Neural cell (in vitro differentiated cells): ENCODE measurements around the gene ALKBH3. TPM values are rescaled to one million over a fixed set of nuclear protein-coding genes. Genes with fewer than 3 reads are reported as not detected.

Experiments
- H2AFZ ChIP-seq: fragments of 200-600, 300-800 bp; sonication (generic), shearing (Covaris generic); 2 replicates; pipeline ENCODE4 v1.6.0; 2014; ENCODE audit warnings: low read depth, mild to moderate bottlenecking, antibody characterized with exemption, low read length, moderate library complexity
- H3F3A ChIP-seq: fragments of 200-600 bp; shearing (Covaris generic); 2 replicates; pipeline ENCODE4 v1.6.1; 2016; ENCODE audit warnings: mild to moderate bottlenecking, moderate library complexity, mixed read lengths, antibody characterized with exemption, low read length; ENCODE audit not compliant: insufficient read depth, poor library complexity, severe bottlenecking
- H3K27ac ChIP-seq: fragments of 200-600, 300-800 bp; sonication (generic), shearing (Covaris generic); 2 replicates; pipeline ENCODE4 v1.5.1; 2014; ENCODE audit warnings: mild to moderate bottlenecking, low read length, moderate library complexity
- H3K27me3 ChIP-seq: fragments of 300-800, 200-600 bp; sonication (generic), shearing (Covaris generic); 2 replicates; pipeline ENCODE4 v1.6.0; 2014; ENCODE audit warnings: mild to moderate bottlenecking, low read depth, low read length, moderate library complexity; ENCODE audit not compliant: insufficient read depth
- H3K36me3 ChIP-seq: fragments of 300-800, 200-600 bp; sonication (generic), shearing (Covaris generic); 2 replicates; pipeline ENCODE4 v1.5.1; 2014; ENCODE audit warnings: mild to moderate bottlenecking, antibody characterized with exemption, low read length, moderate library complexity; ENCODE audit not compliant: insufficient read depth
- H3K4me2 ChIP-seq: fragments of 300-800, 200-600 bp; sonication (generic), shearing (Covaris generic); 2 replicates; pipeline ENCODE4 v1.6.0; 2014; ENCODE audit warnings: mild to moderate bottlenecking, low read length
- H3K4me3 ChIP-seq: fragments of 300-800, 200-600 bp; sonication (generic), shearing (Covaris generic); 2 replicates; pipeline ENCODE4 v1.5.1; 2014; ENCODE audit warnings: mild to moderate bottlenecking, low read length, moderate library complexity
- H3K79me2 ChIP-seq: fragments of 200-600 bp; shearing (Covaris generic); replicated peaks from 2 replicates; pipeline ENCODE4 v1.6.0; 2014; ENCODE audit warnings: mild to moderate bottlenecking, low read length, moderate library complexity; ENCODE audit not compliant: insufficient read depth
- H3K9ac ChIP-seq: fragments of 300-800, 200-600 bp; sonication (generic), shearing (Covaris generic); 2 replicates; pipeline ENCODE4 v1.6.1; 2016; ENCODE audit warnings: mild to moderate bottlenecking, low read length, mixed read lengths
- H3K9me2 ChIP-seq: fragments of 200-600 bp; shearing (Covaris generic); 2 replicates; pipeline ENCODE4 v1.6.1; 2016; ENCODE audit warnings: mild to moderate bottlenecking, low read length, mixed read lengths; ENCODE audit not compliant: insufficient read depth
- H3K9me3 ChIP-seq: fragments of 200-600, 300-800 bp; sonication (generic), shearing (Covaris generic); 2 replicates; pipeline ENCODE4 v1.6.1; 2016; ENCODE audit warnings: mild to moderate bottlenecking, mixed run types, low read length, moderate library complexity, mixed read lengths
- H4K20me1 ChIP-seq: fragments of 200-600 bp; shearing (Covaris generic); 2 replicates; pipeline ENCODE4 v1.6.1; 2016; ENCODE audit warnings: mild to moderate bottlenecking, mixed run types; ENCODE audit not compliant: insufficient read depth
- EP300 ChIP-seq: fragments of 450-650 bp; conservative IDR thresholded peaks from 2 replicates; pipeline ENCODE4 v1.6.1; 2014; ENCODE audit warnings: antibody characterized with exemption, mild to moderate bottlenecking, moderate library complexity; ENCODE audit not compliant: poor library complexity, severe bottlenecking
- EZH2 ChIP-seq: fragments of 200-600, 300-800 bp; shearing (Covaris generic), sonication (generic); IDR thresholded peaks from 2 replicates; pipeline ENCODE4 v1.6.1; 2014; ENCODE audit warnings: antibody characterized with exemption, low read length, borderline replicate concordance, mild to moderate bottlenecking; ENCODE audit not compliant: insufficient read depth, poor library complexity, severe bottlenecking
- MXI1 ChIP-seq: fragments of 450-650 bp; conservative IDR thresholded peaks from 2 replicates; pipeline ENCODE4 v1.6.1; 2014; ENCODE audit warnings: antibody characterized with exemption, mild to moderate bottlenecking; ENCODE audit not compliant: poor library complexity, severe bottlenecking
- POLR2AphosphoS5 ChIP-seq: IDR thresholded peaks from 2 replicates; pipeline ENCODE4 v1.6.1; 2012
- RAD21 ChIP-seq: fragments of 450-650 bp; conservative IDR thresholded peaks from 2 replicates; pipeline ENCODE4 v1.6.1; 2014; ENCODE audit warnings: antibody characterized with exemption, mild to moderate bottlenecking, moderate library complexity
- SMC3 ChIP-seq: fragments of 450-650 bp; conservative IDR thresholded peaks from 2 replicates; pipeline ENCODE4 v1.6.1; 2014; ENCODE audit warnings: antibody characterized with exemption, mild to moderate bottlenecking, moderate library complexity; ENCODE audit not compliant: poor library complexity
- TAF1 ChIP-seq: IDR thresholded peaks from 2 replicates; pipeline ENCODE4 v1.6.1; 2012; ENCODE audit warnings: low read depth
- polyA plus RNA-seq: library from polyadenylated mRNA; depleted of rRNA; stranded (reverse); fragments of >200 nt; gene quantifications from 2 replicates; pipeline ENCODE4 v1.2.3, GENCODE V29; 2014
- TF ChIP-seq, protein P1 (sequence below): IDR thresholded peaks from 2 replicates; pipeline ENCODE4 v1.6.1; 2012; ENCODE audit warnings: borderline replicate concordance
- TF ChIP-seq, protein P2 (sequence below): fragments of 450-650 bp; IDR thresholded peaks from 2 replicates; pipeline ENCODE4 v1.5.1; 2014; ENCODE audit warnings: antibody characterized with exemption, mild to moderate bottlenecking, moderate library complexity; ENCODE audit not compliant: poor library complexity, severe bottlenecking

ALKBH3 gene
- polyA plus RNA-seq, 1 donor from 2014 or later = 27.0 TPM

DNA sequence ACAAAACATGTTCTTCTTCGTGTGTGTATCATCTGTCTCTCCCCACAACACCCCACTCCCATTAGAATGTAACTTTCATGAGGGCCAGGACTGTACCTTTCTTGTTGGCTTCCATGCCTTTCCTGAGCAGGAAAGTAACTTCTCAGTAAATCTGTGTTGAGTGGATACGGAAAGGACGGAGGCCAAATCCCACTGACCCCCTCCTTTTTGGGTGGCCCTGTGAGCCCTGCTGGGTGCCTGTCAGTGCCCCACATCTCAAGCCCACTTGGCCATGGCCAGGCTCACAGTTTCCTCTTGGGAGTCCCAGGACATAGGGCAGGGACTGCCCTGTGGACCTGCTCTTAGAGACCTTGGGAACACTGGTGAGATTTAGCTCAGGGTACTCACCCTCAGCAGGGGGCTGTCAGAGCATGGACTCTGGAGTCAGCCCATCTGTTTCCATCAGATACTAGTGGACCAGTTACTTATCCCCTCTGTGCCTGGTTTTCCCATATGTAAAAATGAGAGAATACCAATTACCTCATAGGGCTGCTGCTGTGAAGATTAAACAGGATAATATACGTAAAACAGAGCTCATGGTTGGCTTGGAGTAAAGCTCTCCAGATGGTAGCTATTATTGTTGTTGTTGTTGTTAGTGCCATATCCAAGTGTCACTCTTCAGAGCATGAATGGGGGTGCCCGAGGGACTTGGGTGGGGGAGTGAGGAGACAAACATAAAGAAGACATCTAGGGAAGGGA, 60.8 kb downstream of the ALKBH3 start:
- Histone ChIP-seq H3K4me3 (peak overlapping the region; percentile 73), H3K9me2 (no peaks in the 10 kb centered on the region), H3K27ac (peak overlapping the region; percentile 91), H3K4me2 (peak overlapping the region; percentile 95), H2AFZ (peak overlapping the region; percentile 56), H3K9me3 (no peaks in the 10 kb centered on the region), H3K36me3 (no peaks in the 10 kb centered on the region), H3K79me2 (peaks cover 23% of the 10 kb centered on the region), H4K20me1 (no peaks in the 10 kb centered on the region), H3F3A (peaks cover 2% of the 10 kb centered on the region), H3K9ac (peak overlapping the region; percentile 92), H3K27me3 (peaks cover 19% of the 10 kb centered on the region)
- TF ChIP-seq TAF1 (no peak), RAD21 (no peak), MXI1 (no peak), EZH2 (no peak), POLR2AphosphoS5 (no peak), SMC3 (no peak), EP300 (no peak)
- TF ChIP-seq, protein P1, sequence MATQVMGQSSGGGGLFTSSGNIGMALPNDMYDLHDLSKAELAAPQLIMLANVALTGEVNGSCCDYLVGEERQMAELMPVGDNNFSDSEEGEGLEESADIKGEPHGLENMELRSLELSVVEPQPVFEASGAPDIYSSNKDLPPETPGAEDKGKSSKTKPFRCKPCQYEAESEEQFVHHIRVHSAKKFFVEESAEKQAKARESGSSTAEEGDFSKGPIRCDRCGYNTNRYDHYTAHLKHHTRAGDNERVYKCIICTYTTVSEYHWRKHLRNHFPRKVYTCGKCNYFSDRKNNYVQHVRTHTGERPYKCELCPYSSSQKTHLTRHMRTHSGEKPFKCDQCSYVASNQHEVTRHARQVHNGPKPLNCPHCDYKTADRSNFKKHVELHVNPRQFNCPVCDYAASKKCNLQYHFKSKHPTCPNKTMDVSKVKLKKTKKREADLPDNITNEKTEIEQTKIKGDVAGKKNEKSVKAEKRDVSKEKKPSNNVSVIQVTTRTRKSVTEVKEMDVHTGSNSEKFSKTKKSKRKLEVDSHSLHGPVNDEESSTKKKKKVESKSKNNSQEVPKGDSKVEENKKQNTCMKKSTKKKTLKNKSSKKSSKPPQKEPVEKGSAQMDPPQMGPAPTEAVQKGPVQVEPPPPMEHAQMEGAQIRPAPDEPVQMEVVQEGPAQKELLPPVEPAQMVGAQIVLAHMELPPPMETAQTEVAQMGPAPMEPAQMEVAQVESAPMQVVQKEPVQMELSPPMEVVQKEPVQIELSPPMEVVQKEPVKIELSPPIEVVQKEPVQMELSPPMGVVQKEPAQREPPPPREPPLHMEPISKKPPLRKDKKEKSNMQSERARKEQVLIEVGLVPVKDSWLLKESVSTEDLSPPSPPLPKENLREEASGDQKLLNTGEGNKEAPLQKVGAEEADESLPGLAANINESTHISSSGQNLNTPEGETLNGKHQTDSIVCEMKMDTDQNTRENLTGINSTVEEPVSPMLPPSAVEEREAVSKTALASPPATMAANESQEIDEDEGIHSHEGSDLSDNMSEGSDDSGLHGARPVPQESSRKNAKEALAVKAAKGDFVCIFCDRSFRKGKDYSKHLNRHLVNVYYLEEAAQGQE = no peak
- TF ChIP-seq, protein P2, sequence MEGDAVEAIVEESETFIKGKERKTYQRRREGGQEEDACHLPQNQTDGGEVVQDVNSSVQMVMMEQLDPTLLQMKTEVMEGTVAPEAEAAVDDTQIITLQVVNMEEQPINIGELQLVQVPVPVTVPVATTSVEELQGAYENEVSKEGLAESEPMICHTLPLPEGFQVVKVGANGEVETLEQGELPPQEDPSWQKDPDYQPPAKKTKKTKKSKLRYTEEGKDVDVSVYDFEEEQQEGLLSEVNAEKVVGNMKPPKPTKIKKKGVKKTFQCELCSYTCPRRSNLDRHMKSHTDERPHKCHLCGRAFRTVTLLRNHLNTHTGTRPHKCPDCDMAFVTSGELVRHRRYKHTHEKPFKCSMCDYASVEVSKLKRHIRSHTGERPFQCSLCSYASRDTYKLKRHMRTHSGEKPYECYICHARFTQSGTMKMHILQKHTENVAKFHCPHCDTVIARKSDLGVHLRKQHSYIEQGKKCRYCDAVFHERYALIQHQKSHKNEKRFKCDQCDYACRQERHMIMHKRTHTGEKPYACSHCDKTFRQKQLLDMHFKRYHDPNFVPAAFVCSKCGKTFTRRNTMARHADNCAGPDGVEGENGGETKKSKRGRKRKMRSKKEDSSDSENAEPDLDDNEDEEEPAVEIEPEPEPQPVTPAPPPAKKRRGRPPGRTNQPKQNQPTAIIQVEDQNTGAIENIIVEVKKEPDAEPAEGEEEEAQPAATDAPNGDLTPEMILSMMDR = no peak

DNA sequence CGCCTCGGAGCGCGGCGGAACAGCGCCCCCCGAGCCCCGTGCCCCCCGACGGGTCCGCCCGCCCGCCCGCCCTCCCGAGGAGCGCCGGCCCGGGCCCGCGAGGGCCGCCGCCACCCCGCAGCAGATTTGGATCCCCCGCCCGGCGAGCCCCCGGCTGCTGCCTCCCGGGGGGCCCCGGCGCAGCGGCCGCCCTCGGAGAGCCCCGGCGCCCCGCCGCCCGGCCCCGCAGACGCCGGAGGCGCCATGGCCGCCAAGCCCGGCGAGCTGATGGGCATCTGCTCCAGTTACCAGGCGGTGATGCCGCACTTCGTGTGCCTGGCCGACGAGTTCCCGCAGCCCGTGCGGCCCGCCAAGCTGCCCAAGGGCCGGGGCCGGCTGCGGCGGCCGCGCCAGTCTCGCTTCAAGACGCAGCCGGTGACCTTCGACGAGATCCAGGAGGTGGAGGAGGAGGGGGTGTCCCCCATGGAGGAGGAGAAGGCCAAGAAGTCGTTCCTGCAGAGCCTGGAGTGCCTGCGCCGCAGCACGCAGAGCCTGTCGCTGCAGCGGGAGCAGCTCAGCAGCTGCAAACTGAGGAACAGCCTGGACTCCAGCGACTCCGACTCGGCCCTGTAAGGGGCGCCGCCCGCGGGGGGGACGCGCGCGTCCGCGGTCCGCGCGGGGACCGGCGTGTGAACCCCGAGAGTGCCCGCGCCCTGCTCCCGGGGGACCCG, 62.2 kb downstream of the ALKBH3 start:
- Histone ChIP-seq H3K4me2 (no peak overlapping the region), H3F3A (peaks cover 2% of the 10 kb centered on the region), H3K9ac (peak overlapping the region; percentile 96), H3K27ac (peak overlapping the region; percentile 91), H3K36me3 (no peaks in the 10 kb centered on the region), H3K27me3 (peaks cover 19% of the 10 kb centered on the region), H3K9me2 (no peaks in the 10 kb centered on the region), H3K9me3 (no peaks in the 10 kb centered on the region), H2AFZ (peak overlapping the region; percentile 60), H3K79me2 (peaks cover 23% of the 10 kb centered on the region), H4K20me1 (no peaks in the 10 kb centered on the region), H3K4me3 (peak overlapping the region; percentile 96)
- TF ChIP-seq POLR2AphosphoS5 = peak; percentile 72
- TF ChIP-seq, protein P1 = no peak
- no peak for TF ChIP-seq MXI1
- TF ChIP-seq, protein P2 = peak; percentile 40
- TF ChIP-seq TAF1 = no peak
- TF ChIP-seq SMC3 = peak; percentile 61
- no peak for TF ChIP-seq EP300
- no peak for TF ChIP-seq EZH2
- TF ChIP-seq RAD21 = peak; percentile 50
